Parathyroid adenoma (tissue), 2 donors: ENCODE data around the gene PLEKHD1.

Experiments used
- H2AFZ ChIP-seq: fragments of 300-600 bp; sonication (generic); one replicate; pipeline ENCODE4 v1.7.0; 2017; ENCODE audit warnings: antibody characterized with exemption, mild to moderate bottlenecking
- H3K27ac ChIP-seq: fragments of 300-600 bp; sonication (generic); one replicate; pipeline ENCODE4 v1.7.0; 2017
- H3K27me3 ChIP-seq: fragments of 300-600 bp; sonication (generic); one replicate; pipeline ENCODE4 v1.7.0; 2017; ENCODE audit warnings: low read length; ENCODE audit not compliant: control insufficient read depth, insufficient read depth
- H3K36me3 ChIP-seq: fragments of 300-600 bp; sonication (generic); one replicate; pipeline ENCODE4 v1.7.0; 2017; ENCODE audit warnings: low read length; ENCODE audit not compliant: control insufficient read depth, insufficient read depth
- H3K4me1 ChIP-seq: fragments of 300-600 bp; sonication (generic); one replicate; pipeline ENCODE4 v1.7.0; 2017; ENCODE audit warnings: control low read depth
- H3K4me2 ChIP-seq: fragments of 300-600 bp; sonication (generic); one replicate; pipeline ENCODE4 v1.7.0; 2017; ENCODE audit warnings: low read length
- H3K4me3 ChIP-seq: fragments of 300-600 bp; sonication (generic); one replicate; pipeline ENCODE4 v1.7.0; 2017; ENCODE audit warnings: low read depth, low read length
- H3K79me2 ChIP-seq: fragments of 300-600 bp; sonication (generic); one replicate; pipeline ENCODE4 v1.7.0; 2017; ENCODE audit warnings: control low read depth
- H3K9ac ChIP-seq: fragments of 300-600 bp; sonication (generic); one replicate; pipeline ENCODE4 v1.7.0; 2017; ENCODE audit warnings: mild to moderate bottlenecking
- H3K9me3 ChIP-seq: fragments of 300-600 bp; sonication (generic); one replicate; pipeline ENCODE4 v1.7.0; 2017; ENCODE audit warnings: low read length; ENCODE audit not compliant: control insufficient read depth
- TF ChIP-seq, protein P1 (sequence below): fragments of 300-600 bp; sonication (generic); IDR thresholded peaks from one replicate; pipeline ENCODE4 v1.7.0; 2017; ENCODE audit warnings: antibody characterized with exemption, mild to moderate bottlenecking
- donor health status: primary hyperparathyroidism.

The PLEKHD1 gene

GRCh38 chr14:69500096-69500495 is 15.6 kb downstream of the PLEKHD1 start:
- H3K9ac ChIP-seq, result no peak overlapping the region
- no peaks in the 10 kb centered on the region for H3K9me3 ChIP-seq
- no peaks in the 10 kb centered on the region for H3K79me2 ChIP-seq
- TF ChIP-seq, protein P1, sequence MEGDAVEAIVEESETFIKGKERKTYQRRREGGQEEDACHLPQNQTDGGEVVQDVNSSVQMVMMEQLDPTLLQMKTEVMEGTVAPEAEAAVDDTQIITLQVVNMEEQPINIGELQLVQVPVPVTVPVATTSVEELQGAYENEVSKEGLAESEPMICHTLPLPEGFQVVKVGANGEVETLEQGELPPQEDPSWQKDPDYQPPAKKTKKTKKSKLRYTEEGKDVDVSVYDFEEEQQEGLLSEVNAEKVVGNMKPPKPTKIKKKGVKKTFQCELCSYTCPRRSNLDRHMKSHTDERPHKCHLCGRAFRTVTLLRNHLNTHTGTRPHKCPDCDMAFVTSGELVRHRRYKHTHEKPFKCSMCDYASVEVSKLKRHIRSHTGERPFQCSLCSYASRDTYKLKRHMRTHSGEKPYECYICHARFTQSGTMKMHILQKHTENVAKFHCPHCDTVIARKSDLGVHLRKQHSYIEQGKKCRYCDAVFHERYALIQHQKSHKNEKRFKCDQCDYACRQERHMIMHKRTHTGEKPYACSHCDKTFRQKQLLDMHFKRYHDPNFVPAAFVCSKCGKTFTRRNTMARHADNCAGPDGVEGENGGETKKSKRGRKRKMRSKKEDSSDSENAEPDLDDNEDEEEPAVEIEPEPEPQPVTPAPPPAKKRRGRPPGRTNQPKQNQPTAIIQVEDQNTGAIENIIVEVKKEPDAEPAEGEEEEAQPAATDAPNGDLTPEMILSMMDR, result no peak
- H3K36me3 ChIP-seq, result no peaks in the 10 kb centered on the region
- H2AFZ ChIP-seq, result no peak overlapping the region
- no peak overlapping the region for H3K4me2 ChIP-seq
- H3K27me3 ChIP-seq, result no peaks in the 10 kb centered on the region
- no peak overlapping the region for H3K27ac ChIP-seq
- H3K4me1 ChIP-seq, result peaks cover 9% of the 10 kb centered on the region
- H3K4me3 ChIP-seq, result no peak overlapping the region

- H3K27ac ChIP-seq, result no peak overlapping the region
Observed at GRCh38 chr14:69500736-69501135, 16.2 kb downstream of the PLEKHD1 start.

GRCh38 chr14:69501423-69501838 is 16.9 kb downstream of the PLEKHD1 start:
- TF ChIP-seq, protein P1, result no peak
- no peaks in the 10 kb centered on the region for H3K9me3 ChIP-seq
- H3K27me3 ChIP-seq, result no peaks in the 10 kb centered on the region
- peak overlapping the region; percentile 61 for H2AFZ ChIP-seq
- H3K79me2 ChIP-seq, result no peaks in the 10 kb centered on the region
- peak overlapping the region; percentile 33 for H3K4me2 ChIP-seq
- no peak overlapping the region for H3K9ac ChIP-seq
- H3K4me1 ChIP-seq, result peaks cover 9% of the 10 kb centered on the region
- H3K27ac ChIP-seq, result no peak overlapping the region
- no peaks in the 10 kb centered on the region for H3K36me3 ChIP-seq
- no peak overlapping the region for H3K4me3 ChIP-seq

More at GRCh38 chr14:69500736-69501135, 16.2 kb downstream of the PLEKHD1 start:
- no peaks in the 10 kb centered on the region for H3K79me2 ChIP-seq
- TF ChIP-seq, protein P1, result no peak
- no peaks in the 10 kb centered on the region for H3K36me3 ChIP-seq
- peaks cover 9% of the 10 kb centered on the region for H3K4me1 ChIP-seq
- H3K9ac ChIP-seq, result no peak overlapping the region
- H3K4me3 ChIP-seq, result no peak overlapping the region
- no peaks in the 10 kb centered on the region for H3K27me3 ChIP-seq
- no peaks in the 10 kb centered on the region for H3K9me3 ChIP-seq
- no peak overlapping the region for H3K4me2 ChIP-seq
- no peak overlapping the region for H2AFZ ChIP-seq

- Histone ChIP-seq H3K4me2 (no peak overlapping the region), H2AFZ (no peak overlapping the region), H3K36me3 (no peaks in the 10 kb centered on the region), H3K4me1 (peaks cover 9% of the 10 kb centered on the region), H3K9me3 (no peaks in the 10 kb centered on the region), H3K4me3 (no peak overlapping the region), H3K27ac (no peak overlapping the region), H3K9ac (no peak overlapping the region), H3K79me2 (no peaks in the 10 kb centered on the region), H3K27me3 (no peaks in the 10 kb centered on the region)
- TF ChIP-seq, protein P1, result no peak
Observed at GRCh38 chr14:69504775-69505174, 20.2 kb downstream of the PLEKHD1 start.
